MG63 (cell line): ENCODE results near the gene SLC12A2. TPM values are rescaled to one million over a fixed set of nuclear protein-coding genes. Genes with fewer than 3 reads are reported as not detected.

Experiments
- DNase-seq: peaks from one replicate; pipeline ENCODE4 v3.0.0-alpha.2; 2020
- H3K27me3 ChIP-seq: fragments of 250-450 bp; sonication (Bioruptor Pico); 2 replicates; pipeline ENCODE4 v1.5.1; 2020; ENCODE audit warnings: mild to moderate bottlenecking, moderate library complexity
- H3K36me3 ChIP-seq: fragments of 250-450 bp; sonication (Bioruptor Pico); 2 replicates; pipeline ENCODE4 v1.5.1; 2020; ENCODE audit warnings: mild to moderate bottlenecking, moderate library complexity
- H3K4me3 ChIP-seq: fragments of 250-450 bp; sonication (Bioruptor Pico); 2 replicates; pipeline ENCODE4 v1.5.1; 2020; ENCODE audit warnings: mild to moderate bottlenecking, moderate library complexity
- H3K9me3 ChIP-seq: fragments of 250-450 bp; sonication (Bioruptor Pico); 2 replicates; pipeline ENCODE4 v1.5.1; 2020; ENCODE audit warnings: mild to moderate bottlenecking, moderate library complexity
- total RNA-seq: library from RNA; depleted of rRNA; stranded (reverse); fragments of >200 nt; shearing (Covaris generic); gene quantifications from 2 replicates; pipeline ENCODE4 v1.2.3, GENCODE V29; 2014; ENCODE audit warnings: low replicate concordance; rRNA removed

SLC12A2 gene
- 6.4 and 16.9 TPM in 2 replicates for total RNA-seq

DNA sequence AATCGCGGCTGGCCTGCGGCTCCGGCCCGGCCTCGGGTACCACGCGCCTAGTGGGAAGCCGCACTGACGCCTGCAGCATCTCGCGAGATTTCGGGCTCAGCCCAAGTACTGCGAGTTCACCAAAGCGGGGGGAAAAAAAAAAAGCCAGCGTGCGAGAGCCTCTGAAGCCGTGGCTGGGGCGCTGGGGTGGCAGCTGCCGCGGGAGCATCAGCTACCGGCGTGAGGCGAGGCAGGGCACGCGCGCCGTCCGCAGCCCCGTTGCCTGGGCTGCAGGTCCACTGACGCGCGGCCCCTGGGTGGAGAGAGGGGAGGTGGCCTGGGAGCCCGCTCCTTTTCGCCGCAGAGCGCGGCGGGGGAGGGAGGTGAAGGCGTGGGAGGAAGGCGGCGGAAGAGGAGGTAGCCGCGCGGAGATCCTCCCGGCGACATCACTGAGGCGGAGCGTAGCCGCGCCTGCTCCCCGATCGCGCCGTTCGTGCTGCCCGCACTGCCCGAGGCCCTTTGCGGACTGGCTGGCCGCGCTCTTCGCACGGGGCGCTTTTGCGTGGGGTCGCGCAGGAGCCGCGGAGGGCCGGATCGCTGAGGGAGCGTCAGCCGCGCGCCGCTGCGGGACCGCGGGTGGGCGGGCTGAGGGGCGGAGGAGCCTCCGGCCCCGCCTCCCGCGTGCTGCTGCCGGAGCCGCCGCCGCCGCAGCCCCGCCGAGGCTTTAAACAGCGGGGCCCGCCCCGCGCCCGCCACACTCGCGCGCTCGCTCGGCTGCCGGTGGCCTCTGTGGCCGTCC lies at the start of gene SLC12A2:
Gene SLC12A2 (plus strand): TSS at position 734 of the 778 bp plus-strand sequence. CDS start 189 bp downstream, outside the sequence.
- Histone ChIP-seq H3K27me3 (no peaks in the 10 kb centered on the region), H3K9me3 (no peaks in the 10 kb centered on the region), H3K4me3 (peak within 1 kb of the TSS; percentile 95), H3K36me3 (no peaks in the 10 kb centered on the region; the same call in 1 of the 2 replicates)
- peak; percentile 97 for DNase-seq

DNA sequence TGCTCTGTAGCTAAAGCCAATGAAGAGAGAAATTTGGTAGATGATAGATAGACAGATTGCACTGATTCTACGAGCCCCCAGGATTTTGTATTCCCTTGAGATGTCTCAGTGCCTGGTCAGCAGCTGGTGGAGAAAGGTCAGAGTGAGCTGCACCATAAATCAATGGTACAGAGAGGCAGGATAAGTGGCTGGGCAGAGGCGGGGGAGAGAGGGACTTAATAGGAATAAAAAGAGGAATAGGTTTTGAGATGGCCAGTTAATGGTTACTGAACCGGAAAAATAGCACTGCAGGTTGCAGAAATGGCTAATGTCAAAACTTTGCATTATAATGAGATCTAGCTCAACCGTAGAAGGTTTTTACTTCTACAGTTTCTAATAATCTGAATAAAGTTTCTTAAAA lies 47.9 kb upstream of the SLC12A2 start:
- Histone ChIP-seq H3K9me3 (peaks cover 4% of the 10 kb centered on the region), H3K36me3 (no peaks in the 10 kb centered on the region; the same call in none of the 2 replicates), H3K4me3 (no peak overlapping the region), H3K27me3 (no peaks in the 10 kb centered on the region)
- no peak for DNase-seq

DNA sequence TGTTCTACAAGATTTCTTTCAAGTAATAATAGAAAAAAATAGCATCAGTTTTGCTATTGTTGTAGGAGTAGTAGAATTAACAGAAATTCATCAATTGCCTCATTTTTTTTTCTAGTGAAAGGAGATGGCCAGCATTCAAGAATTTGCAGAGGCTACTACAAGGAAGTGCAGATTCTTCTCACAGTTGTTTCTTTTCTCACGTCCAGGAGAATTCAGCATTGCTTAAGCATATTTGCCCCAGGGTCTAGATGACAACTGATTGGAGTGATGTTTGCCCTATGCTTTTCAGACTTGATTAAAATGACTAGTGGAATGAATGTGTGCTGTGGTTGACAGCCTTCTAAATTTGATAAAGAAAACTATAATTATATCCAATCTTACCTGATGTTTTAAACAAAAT lies 46.6 kb upstream of the SLC12A2 start:
- peaks cover 4% of the 10 kb centered on the region for H3K9me3 ChIP-seq
- H3K36me3 ChIP-seq, result no peaks in the 10 kb centered on the region; the same call in none of the 2 replicates
- no peak for DNase-seq

DNA sequence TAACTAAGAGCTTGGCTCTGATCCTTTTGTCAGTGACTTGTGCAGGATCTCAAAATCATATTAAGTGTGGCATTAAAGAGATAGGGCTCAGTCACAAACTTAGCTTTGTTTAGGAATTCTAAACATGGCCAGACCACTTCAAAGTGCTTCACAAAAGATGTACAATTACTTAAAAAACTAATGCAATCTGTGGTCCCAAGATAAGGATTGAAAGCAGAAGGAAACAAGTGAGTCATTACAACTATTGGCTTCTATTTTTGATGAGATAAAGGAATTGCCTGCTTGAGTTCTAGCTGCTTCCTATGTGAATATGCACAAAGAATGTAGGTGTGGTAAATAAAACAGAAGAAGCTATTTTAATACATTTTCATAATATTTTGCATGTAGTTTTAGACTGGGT lies 44.9 kb upstream of the SLC12A2 start:
- no peaks in the 10 kb centered on the region for H3K27me3 ChIP-seq
- no peaks in the 10 kb centered on the region; the same call in 1 of the 2 replicates for H3K36me3 ChIP-seq
- DNase-seq, result no peak
- H3K9me3 ChIP-seq, result no peaks in the 10 kb centered on the region
- no peak overlapping the region for H3K4me3 ChIP-seq

More for the DNA sequence above, 46.6 kb upstream of the SLC12A2 start:
- Histone ChIP-seq H3K27me3 (no peaks in the 10 kb centered on the region), H3K4me3 (no peak overlapping the region)

DNA sequence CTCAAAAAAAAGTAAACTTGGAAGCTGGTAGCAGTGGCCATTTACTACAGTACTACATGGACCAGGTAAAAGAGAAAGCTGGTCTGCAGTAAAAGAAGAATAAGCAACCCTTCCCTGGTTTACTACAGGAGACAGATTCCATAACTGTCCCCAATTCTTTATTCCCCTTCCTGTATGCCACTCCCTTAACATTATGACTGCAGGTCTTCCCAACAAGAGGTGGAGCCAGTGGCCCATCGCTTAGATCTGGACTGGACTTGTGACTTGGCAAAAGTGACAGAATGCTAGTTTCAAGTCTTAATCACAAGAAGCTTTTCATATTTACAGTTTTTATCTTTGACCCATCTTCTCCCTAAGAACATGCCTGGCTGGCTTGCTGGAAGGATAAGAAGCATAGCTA lies 42.6 kb upstream of the SLC12A2 start:
- no peak for DNase-seq
- H3K9me3 ChIP-seq, result no peaks in the 10 kb centered on the region
- no peak overlapping the region for H3K4me3 ChIP-seq
- H3K27me3 ChIP-seq, result no peaks in the 10 kb centered on the region
- no peaks in the 10 kb centered on the region for H3K36me3 ChIP-seq

DNA sequence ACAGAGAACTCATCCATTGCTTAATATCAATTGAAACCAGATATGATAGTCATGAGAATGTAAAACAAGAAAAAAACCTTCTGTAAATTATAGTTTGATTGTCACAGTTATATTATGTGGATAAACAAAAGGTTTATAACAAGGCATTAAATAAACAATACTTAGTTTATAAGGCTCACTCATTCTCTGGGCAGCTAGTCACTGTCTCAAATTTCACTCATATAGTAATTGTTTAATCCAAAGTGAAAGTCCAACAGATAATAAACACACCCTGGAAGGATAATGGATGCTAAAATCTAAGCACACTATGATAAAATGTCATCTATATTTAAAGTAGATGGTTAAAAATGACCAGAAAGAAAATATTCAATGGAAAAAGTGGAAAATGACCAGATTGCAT lies 30.8 kb upstream of the SLC12A2 start:
- Histone ChIP-seq H3K9me3 (peaks cover 15% of the 10 kb centered on the region), H3K4me3 (no peak overlapping the region), H3K36me3 (peaks cover 4% of the 10 kb centered on the region; the same call in 1 of the 2 replicates), H3K27me3 (no peaks in the 10 kb centered on the region)
- no peak for DNase-seq

DNA sequence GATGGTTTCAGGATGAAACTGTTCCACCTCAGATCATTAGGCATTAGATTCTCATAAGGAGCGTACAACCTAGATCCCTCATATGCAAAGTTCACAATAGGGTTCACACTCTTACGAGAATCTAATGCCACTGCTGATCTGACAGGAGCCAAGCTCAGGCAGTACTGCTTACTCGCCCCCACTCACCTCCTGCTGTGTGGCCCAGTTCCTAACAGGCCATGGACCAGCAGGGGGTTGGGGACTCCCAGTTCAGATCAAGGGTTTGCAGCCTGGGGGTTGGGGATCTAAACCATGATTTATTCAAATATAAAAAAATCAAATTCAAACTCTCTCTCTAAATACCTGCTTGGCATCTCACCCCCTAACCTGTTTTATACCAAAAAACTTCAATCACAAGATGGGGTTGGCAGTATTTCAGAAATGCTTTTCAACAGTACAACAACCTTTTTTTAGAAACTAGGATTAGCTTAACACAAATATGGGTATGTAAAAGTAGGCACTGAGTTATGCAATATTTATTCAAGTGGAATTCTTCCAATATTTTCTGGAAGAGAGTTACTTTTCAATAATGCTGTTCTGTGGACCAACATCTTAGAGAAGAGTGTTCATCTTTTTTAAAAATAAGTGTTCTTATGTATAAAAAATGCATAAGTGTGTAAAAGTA lies 30.1 kb upstream of the SLC12A2 start:
- no peak overlapping the region for H3K4me3 ChIP-seq
- H3K9me3 ChIP-seq, result peaks cover 14% of the 10 kb centered on the region
- no peaks in the 10 kb centered on the region for H3K27me3 ChIP-seq
- peaks cover 4% of the 10 kb centered on the region; the same call in 1 of the 2 replicates for H3K36me3 ChIP-seq
- peak; percentile 81 for DNase-seq

DNA sequence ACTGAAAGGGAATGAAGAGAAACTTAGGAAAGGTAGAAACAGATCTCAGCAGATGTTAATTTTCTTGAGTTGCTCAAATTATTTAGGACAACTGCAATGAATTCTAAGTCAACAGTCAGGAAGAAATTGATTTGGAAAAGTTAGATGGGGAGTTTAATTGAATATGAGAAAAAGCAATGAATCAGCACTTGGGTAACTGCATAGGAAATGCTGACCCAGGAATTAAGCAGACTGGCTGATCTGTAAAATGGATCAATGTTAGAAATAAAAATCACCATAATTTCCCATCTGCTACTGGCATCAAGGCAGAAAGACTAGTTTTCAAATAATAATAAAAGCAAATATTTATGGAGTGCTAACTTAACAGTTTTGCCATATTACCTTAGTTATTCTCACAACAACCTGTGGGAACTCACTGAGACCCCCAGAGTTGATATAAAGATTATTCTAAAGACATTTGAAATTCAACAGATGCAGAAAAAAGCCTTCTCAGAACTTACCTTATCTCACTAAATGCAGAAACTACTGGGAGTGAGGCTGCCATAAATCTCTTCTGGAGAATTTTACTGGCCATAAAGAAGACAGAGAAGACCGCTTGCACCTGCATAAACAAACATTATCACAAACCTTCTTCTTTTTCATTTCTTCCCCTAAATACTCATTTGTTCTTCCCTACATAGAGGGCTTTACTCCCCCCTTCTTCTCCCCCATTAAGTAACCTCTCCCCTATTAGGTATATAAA lies 22.8 kb upstream of the SLC12A2 start:
- peaks cover 3% of the 10 kb centered on the region; the same call in 1 of the 2 replicates for H3K36me3 ChIP-seq
- H3K27me3 ChIP-seq, result no peaks in the 10 kb centered on the region
- no peaks in the 10 kb centered on the region for H3K9me3 ChIP-seq
- no peak for DNase-seq
- H3K4me3 ChIP-seq, result no peak overlapping the region

DNA sequence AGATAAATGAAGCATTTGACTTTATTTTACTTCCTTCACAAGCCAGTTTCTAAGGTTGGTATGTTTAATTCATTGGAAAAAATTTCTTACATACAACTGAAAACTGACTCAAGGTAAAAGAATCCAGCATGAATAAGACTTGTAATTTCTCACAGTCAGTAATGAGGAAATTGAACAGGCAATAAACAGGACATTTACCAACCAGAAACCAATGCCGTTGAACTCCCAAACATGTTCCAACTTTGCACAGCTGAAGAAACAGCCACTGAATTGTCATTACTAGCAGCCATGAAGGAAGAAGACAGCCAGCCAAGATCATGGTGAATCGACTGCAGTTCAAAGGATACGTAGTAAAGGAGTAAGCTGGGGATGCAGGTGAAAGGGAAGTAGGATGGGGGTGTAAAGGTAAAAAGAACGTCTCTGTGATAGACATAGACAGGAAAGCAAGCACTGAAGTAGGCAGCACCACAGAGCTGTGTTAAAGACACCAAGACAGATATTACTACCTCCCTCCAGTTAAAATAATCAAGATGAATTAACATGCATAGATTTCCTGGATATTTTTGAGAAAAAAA lies 21.3 kb upstream of the SLC12A2 start:
- H3K4me3 ChIP-seq, result no peak overlapping the region

DNA sequence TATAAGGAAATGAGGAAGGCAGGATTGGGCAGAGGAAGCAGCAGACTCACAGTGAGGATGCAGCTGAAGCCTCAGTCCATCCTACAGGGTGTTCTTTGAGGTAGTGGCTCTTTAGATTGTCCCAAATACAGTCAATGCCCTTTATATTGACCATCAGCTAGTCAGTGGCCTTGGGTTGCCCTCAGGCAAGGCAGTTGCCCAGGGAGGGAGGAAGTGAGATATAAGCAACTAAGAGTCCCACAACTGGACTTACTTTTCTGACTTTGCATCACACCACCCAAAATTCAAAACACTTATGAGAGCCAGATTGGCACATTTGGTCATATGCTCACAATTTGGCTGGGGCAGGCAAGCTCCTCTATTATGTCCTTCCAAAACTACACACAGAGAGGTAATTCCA lies 9.4 kb upstream of the SLC12A2 start:
- no peaks in the 10 kb centered on the region for H3K9me3 ChIP-seq
- no peaks in the 10 kb centered on the region; the same call in none of the 2 replicates for H3K36me3 ChIP-seq
- no peak for DNase-seq

More for the DNA sequence above, 21.3 kb upstream of the SLC12A2 start:
- peak; percentile 12 for DNase-seq
- no peaks in the 10 kb centered on the region for H3K27me3 ChIP-seq
- no peaks in the 10 kb centered on the region for H3K9me3 ChIP-seq
- peaks cover 3% of the 10 kb centered on the region; the same call in 1 of the 2 replicates for H3K36me3 ChIP-seq

DNA sequence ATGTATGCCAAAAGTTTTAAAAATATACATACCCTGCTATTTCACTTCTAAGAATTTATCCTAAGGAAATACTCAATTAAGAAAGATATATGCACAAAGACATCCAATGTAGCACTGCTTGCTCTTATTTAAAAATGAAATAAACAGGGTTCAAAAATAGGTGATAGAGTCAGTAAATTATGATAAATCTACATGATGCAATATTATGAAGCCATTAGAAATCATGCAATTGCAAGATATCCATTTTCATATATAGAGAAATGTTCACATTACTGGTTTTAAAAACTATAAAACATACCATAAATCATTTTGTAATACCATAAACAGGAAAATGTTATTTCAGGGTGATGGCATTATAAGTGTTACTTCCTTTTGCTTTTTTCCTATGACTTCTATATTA lies 8.6 kb upstream of the SLC12A2 start:
- DNase-seq, result no peak
- no peak overlapping the region for H3K4me3 ChIP-seq
- no peaks in the 10 kb centered on the region for H3K27me3 ChIP-seq
- H3K9me3 ChIP-seq, result no peaks in the 10 kb centered on the region
- H3K36me3 ChIP-seq, result no peaks in the 10 kb centered on the region; the same call in none of the 2 replicates

More for the DNA sequence above, 9.4 kb upstream of the SLC12A2 start:
- Histone ChIP-seq H3K27me3 (no peaks in the 10 kb centered on the region), H3K4me3 (no peak overlapping the region)

DNA sequence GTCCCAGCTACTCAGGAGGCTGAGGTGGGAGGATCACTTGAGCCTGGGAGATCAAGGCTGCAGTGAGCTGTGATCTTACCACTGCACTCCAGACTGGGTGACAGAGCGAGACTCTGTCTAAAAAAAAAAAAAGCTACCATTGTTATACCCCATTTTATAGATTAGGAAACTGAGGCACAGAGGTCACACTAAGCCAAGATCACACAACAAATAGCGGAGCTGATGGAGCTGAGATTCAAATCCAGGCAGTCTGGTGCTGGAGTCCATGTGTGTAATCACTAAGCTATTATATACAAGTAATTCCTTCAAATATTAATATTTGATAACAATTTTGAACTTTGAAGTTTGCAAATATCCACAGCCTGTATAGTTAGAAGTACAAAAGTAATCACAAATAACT lies 6.0 kb upstream of the SLC12A2 start:
- no peaks in the 10 kb centered on the region for H3K9me3 ChIP-seq
- H3K4me3 ChIP-seq, result no peak overlapping the region
- H3K27me3 ChIP-seq, result no peaks in the 10 kb centered on the region
- no peak for DNase-seq
- H3K36me3 ChIP-seq, result no peaks in the 10 kb centered on the region; the same call in none of the 2 replicates

DNA sequence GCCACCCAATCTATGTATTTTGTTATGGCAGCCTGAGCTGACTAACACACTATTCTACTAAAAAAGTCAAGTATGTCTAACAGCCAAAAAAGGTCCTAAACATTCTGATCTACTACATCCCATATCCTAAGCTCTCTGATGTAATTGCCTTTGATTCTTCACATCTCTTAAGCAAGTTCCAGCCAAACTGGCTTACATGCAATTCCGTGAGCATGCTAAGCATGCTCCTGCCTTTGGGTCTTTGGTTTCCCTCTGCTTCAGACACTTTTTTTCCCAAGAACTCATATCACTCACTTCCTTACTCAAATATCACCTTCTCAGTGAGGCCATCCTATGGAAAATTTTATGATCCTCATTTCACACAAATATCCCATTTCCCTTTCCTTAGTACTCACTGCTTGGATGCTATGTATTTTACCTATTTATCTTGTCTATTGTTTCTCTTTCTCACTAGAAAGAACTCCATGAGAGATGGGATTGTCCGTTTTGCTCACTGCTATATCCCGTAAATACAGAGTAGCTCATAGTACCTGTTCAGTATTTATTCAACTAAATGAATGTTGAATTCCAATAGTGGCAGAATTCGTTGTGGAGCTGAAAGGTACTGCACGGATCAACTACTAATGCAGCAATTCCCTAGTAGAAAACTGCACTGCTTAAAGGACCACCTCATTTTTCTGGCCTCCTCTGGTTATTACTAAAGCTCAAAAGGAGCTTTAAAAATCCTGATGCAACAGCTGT lies 2.3 kb upstream of the SLC12A2 start:
- H3K27me3 ChIP-seq, result no peaks in the 10 kb centered on the region
- no peaks in the 10 kb centered on the region for H3K9me3 ChIP-seq
- no peaks in the 10 kb centered on the region for H3K36me3 ChIP-seq
- DNase-seq, result no peak
- H3K4me3 ChIP-seq, result peak overlapping the region; percentile 95

DNA sequence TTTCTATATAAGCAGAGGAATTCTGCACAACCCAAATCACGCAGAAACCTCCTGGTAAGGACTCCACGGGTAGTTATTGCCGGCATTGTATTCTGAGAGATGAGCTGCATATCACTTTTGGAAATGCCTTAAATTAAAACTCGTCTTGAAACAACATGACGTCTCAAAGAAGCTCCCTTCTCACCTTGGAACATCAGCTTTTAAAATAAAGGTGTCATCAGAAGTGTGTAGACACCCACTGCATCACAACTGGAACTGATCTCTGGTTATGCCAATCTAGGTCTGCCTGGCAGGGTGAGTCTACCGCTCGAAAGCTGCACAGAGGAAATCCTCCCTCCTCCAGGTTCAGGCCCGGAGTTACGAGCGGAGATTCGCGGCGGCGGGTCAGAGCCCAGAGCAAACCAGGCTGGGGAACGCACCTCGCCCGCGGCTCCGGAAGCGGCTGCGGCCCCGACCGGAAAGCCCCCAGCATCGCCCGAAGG lies 974 bp upstream of the SLC12A2 start:
- H3K36me3 ChIP-seq, result no peaks in the 10 kb centered on the region
- H3K9me3 ChIP-seq, result no peaks in the 10 kb centered on the region
- DNase-seq, result no peak
- no peaks in the 10 kb centered on the region for H3K27me3 ChIP-seq
- H3K4me3 ChIP-seq, result peak overlapping the region; percentile 95

DNA sequence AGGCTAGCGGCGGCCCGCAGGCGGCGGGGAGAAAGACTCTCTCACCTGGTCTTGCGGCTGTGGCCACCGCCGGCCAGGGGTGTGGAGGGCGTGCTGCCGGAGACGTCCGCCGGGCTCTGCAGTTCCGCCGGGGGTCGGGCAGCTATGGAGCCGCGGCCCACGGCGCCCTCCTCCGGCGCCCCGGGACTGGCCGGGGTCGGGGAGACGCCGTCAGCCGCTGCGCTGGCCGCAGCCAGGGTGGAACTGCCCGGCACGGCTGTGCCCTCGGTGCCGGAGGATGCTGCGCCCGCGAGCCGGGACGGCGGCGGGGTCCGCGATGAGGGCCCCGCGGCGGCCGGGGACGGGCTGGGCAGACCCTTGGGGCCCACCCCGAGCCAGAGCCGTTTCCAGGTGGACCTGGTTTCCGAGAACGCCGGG lies 253 bp downstream of the SLC12A2 start:
- H3K36me3 ChIP-seq, result no peaks in the 10 kb centered on the region; the same call in 1 of the 2 replicates
- no peak for DNase-seq
- H3K27me3 ChIP-seq, result no peaks in the 10 kb centered on the region
- no peaks in the 10 kb centered on the region for H3K9me3 ChIP-seq
- H3K4me3 ChIP-seq, result peak overlapping the region; percentile 95
